RWPE1 (cell line): ENCODE measurements around the gene HSPA4.
"Not testable (repeated sequence)": the region's sequence is repeated elsewhere in the genome, so short reads cannot be mapped to it uniquely, and the experiment has no call there.

Experiments
- CTCF ChIA-PET: fragments of 350-600 bp; sonication (Branson Sonifier 250); formaldehyde crosslinking; extraction: SDS; loops from one replicate; lab custom pipeline; 2021; lab: Yijun Ruan, JAX
- POLR2A ChIA-PET: fragments of 400-600 bp; formaldehyde crosslinking; extraction: SDS; loops from one replicate; lab custom pipeline; 2020; ENCODE audit warnings: antibody characterized with exemption; ENCODE audit not compliant: low non-redundant PET; lab: Yijun Ruan, JAX
- DNase-seq: peaks from one replicate; pipeline ENCODE4 v3.0.0; 2012; ENCODE audit warnings: low spot score
- H3K27ac ChIP-seq: fragments of 450-650 bp; 2 replicates; pipeline ENCODE4 v1.5.1; 2017
- TF ChIP-seq, protein P1 (sequence below): fragments of 450-650 bp; conservative IDR thresholded peaks from 2 replicates; pipeline ENCODE4 v1.5.1; 2017; ENCODE audit warnings: low read depth, mild to moderate bottlenecking

Gene HSPA4

DNA sequence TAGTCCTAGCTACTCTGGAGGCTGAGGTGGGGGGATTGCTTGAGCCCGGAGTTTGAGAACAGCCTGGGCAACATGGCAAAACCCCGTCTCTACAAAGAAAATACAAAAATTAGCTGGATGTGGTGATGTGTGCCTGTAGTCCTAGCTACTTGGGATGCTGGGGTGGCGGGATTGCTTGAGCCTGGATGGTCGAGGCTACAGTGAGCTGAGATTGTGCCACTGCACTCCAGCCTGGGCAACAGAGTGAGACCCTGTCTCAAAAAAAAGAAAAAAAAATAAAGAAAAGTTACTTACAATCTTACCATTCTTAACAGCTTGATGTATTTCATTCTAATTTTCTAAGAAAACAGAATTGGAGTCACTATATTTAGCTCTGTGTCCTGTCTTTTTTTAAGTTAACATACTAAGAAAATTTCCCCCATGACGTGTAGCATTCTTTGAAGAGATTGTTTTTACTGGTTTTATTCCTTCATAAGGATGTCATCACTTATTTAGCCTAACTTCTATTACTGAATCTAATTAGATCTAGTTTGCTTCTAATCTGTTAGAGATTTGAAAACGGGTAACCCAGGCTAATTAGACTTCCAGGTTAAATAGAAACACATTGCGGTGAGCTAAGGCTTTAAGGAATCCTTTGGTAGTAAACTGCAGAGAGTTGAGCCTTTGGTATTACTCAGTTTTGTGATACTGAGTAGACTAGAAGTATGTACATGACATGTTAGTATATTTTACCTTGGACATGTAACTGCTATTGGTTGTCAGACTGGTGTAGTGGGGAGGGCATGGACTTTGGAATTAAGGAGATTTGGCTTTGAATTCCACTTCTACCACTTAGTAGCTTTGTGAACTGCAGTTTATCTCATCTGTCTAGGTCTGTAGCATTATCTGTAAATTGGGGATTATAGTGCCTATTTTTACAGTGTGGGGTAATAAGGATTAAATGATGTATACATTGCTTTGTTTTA, 24.0 kb downstream of the HSPA4 start:
- ChIA-PET CTCF (interaction anchor here (0.6 to 0.8 kb wide), 4 partner anchors 9 to 1612 kb away, joined by 3 read pairs; no protein-coding TSS in a partner anchor), POLR2A (interaction anchor here (0.9 kb wide), 1 partner anchor 25 kb away, joined by 4 read pairs; the partner anchor contains the start of gene HSPA4)
- TF ChIP-seq, protein P1, sequence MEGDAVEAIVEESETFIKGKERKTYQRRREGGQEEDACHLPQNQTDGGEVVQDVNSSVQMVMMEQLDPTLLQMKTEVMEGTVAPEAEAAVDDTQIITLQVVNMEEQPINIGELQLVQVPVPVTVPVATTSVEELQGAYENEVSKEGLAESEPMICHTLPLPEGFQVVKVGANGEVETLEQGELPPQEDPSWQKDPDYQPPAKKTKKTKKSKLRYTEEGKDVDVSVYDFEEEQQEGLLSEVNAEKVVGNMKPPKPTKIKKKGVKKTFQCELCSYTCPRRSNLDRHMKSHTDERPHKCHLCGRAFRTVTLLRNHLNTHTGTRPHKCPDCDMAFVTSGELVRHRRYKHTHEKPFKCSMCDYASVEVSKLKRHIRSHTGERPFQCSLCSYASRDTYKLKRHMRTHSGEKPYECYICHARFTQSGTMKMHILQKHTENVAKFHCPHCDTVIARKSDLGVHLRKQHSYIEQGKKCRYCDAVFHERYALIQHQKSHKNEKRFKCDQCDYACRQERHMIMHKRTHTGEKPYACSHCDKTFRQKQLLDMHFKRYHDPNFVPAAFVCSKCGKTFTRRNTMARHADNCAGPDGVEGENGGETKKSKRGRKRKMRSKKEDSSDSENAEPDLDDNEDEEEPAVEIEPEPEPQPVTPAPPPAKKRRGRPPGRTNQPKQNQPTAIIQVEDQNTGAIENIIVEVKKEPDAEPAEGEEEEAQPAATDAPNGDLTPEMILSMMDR = no peak

DNA sequence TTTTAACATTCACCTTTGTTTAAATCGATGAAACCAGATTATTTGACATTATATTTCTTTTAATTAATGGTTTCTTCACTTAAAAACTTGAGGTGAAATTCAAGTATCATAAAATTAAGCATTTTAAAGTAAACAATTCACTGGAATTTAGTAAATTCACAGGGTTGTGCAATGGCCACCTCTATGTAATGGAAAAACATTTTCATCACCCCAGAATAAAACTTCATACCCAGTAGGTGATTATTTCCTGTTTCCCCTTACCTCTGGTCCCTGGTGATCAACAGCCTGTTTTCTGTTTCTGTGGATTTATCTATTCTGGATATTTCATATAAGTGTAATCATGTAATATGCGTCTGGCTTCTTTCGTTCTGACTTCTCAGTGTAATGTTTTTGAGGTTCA, 27.2 kb downstream of the HSPA4 start:
- ChIA-PET POLR2A (no interaction called here), CTCF (no interaction called here)
- TF ChIP-seq, protein P1 = no peak
- no peak overlapping the region for H3K27ac ChIP-seq
- DNase-seq = no peak

More for the DNA sequence above, 24.0 kb downstream of the HSPA4 start:
- peak overlapping the region; percentile 32; the same call in 1 of the 2 replicates for H3K27ac ChIP-seq
- no peak for DNase-seq

GRCh38 chr5:133081036-133081435, 29.2 kb downstream of the HSPA4 start:
- TF ChIP-seq, protein P1 = no peak
- DNase-seq = no peak
- POLR2A ChIA-PET = no interaction called here
- H3K27ac ChIP-seq = no peak overlapping the region
- CTCF ChIA-PET = interaction anchor here (0.6 kb wide), 1 partner anchor 1507 kb away, joined by 4 read pairs; no protein-coding TSS in a partner anchor

GRCh38 chr5:133081703-133082102, 29.9 kb downstream of the HSPA4 start:
- TF ChIP-seq, protein P1 = no peak
- POLR2A ChIA-PET = no interaction called here
- DNase-seq = no peak
- H3K27ac ChIP-seq = no peak overlapping the region
- CTCF ChIA-PET = no interaction called here

- H3K27ac ChIP-seq = no peak overlapping the region
- CTCF ChIA-PET = no interaction called here
- TF ChIP-seq, protein P1 = no peak
- no peak for DNase-seq
- POLR2A ChIA-PET = no interaction called here
These were observed 30.3 kb downstream of the HSPA4 start for GRCh38 chr5:133082128-133082527.

- CTCF ChIA-PET = interaction anchor here (0.6 kb wide), 1 partner anchor 342 kb away, joined by 3 read pairs; no protein-coding TSS in a partner anchor
- TF ChIP-seq, protein P1 = no peak
- DNase-seq = no peak
- POLR2A ChIA-PET = no interaction called here
- no peak overlapping the region for H3K27ac ChIP-seq
These were observed 32.1 kb downstream of the HSPA4 start for GRCh38 chr5:133083901-133084300.

DNA sequence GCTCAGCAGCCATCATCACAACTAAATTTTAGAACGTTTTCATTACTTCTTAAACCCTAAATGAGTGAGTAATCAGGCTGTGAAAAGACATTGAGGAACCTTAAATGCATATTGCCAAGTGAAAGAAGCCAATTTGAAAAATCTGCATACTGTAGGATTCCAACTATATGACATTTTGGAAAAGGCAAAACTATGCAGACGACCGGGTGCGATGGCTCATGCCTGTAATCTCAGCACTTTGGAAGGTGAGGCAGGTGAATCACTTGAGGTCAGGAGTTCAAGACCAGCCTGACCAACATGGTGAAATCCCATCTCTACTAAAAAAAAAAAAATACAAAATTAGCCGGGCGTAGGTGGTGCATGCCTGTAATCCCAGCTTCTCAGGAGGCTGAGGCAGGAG, 33.4 kb downstream of the HSPA4 start:
- H3K27ac ChIP-seq, DNase-seq, POLR2A ChIA-PET: not testable (repeated sequence)
- CTCF ChIA-PET = interaction anchor here (0.6 to 1.3 kb wide), 3 partner anchors 9 to 257 kb away, joined by 3 to 5 read pairs (median 4); no protein-coding TSS in a partner anchor
